Neural cell (in vitro differentiated cells): Measurements from ENCODE around the gene RNF215. TPM values are rescaled to one million over a fixed set of nuclear protein-coding genes. Genes with fewer than 3 reads are reported as not detected.

ENCODE experiments used
- H2AFZ ChIP-seq: fragments of 200-600, 300-800 bp; sonication (generic), shearing (Covaris generic); 2 replicates; pipeline ENCODE4 v1.6.0; 2014; ENCODE audit warnings: low read depth, mild to moderate bottlenecking, antibody characterized with exemption, low read length, moderate library complexity
- H3F3A ChIP-seq: fragments of 200-600 bp; shearing (Covaris generic); 2 replicates; pipeline ENCODE4 v1.6.1; 2016; ENCODE audit warnings: mild to moderate bottlenecking, moderate library complexity, mixed read lengths, antibody characterized with exemption, low read length; ENCODE audit not compliant: insufficient read depth, poor library complexity, severe bottlenecking
- H3K27ac ChIP-seq: fragments of 200-600, 300-800 bp; sonication (generic), shearing (Covaris generic); 2 replicates; pipeline ENCODE4 v1.5.1; 2014; ENCODE audit warnings: mild to moderate bottlenecking, low read length, moderate library complexity
- H3K27me3 ChIP-seq: fragments of 300-800, 200-600 bp; sonication (generic), shearing (Covaris generic); 2 replicates; pipeline ENCODE4 v1.6.0; 2014; ENCODE audit warnings: mild to moderate bottlenecking, low read depth, low read length, moderate library complexity; ENCODE audit not compliant: insufficient read depth
- H3K36me3 ChIP-seq: fragments of 300-800, 200-600 bp; sonication (generic), shearing (Covaris generic); 2 replicates; pipeline ENCODE4 v1.5.1; 2014; ENCODE audit warnings: mild to moderate bottlenecking, antibody characterized with exemption, low read length, moderate library complexity; ENCODE audit not compliant: insufficient read depth
- H3K4me2 ChIP-seq: fragments of 300-800, 200-600 bp; sonication (generic), shearing (Covaris generic); 2 replicates; pipeline ENCODE4 v1.6.0; 2014; ENCODE audit warnings: mild to moderate bottlenecking, low read length
- H3K4me3 ChIP-seq: fragments of 300-800, 200-600 bp; sonication (generic), shearing (Covaris generic); 2 replicates; pipeline ENCODE4 v1.5.1; 2014; ENCODE audit warnings: mild to moderate bottlenecking, low read length, moderate library complexity
- H3K79me2 ChIP-seq: fragments of 200-600 bp; shearing (Covaris generic); replicated peaks from 2 replicates; pipeline ENCODE4 v1.6.0; 2014; ENCODE audit warnings: mild to moderate bottlenecking, low read length, moderate library complexity; ENCODE audit not compliant: insufficient read depth
- H3K9ac ChIP-seq: fragments of 300-800, 200-600 bp; sonication (generic), shearing (Covaris generic); 2 replicates; pipeline ENCODE4 v1.6.1; 2016; ENCODE audit warnings: mild to moderate bottlenecking, low read length, mixed read lengths
- H3K9me2 ChIP-seq: fragments of 200-600 bp; shearing (Covaris generic); 2 replicates; pipeline ENCODE4 v1.6.1; 2016; ENCODE audit warnings: mild to moderate bottlenecking, low read length, mixed read lengths; ENCODE audit not compliant: insufficient read depth
- H3K9me3 ChIP-seq: fragments of 200-600, 300-800 bp; sonication (generic), shearing (Covaris generic); 2 replicates; pipeline ENCODE4 v1.6.1; 2016; ENCODE audit warnings: mild to moderate bottlenecking, mixed run types, low read length, moderate library complexity, mixed read lengths
- H4K20me1 ChIP-seq: fragments of 200-600 bp; shearing (Covaris generic); 2 replicates; pipeline ENCODE4 v1.6.1; 2016; ENCODE audit warnings: mild to moderate bottlenecking, mixed run types; ENCODE audit not compliant: insufficient read depth
- CTCF ChIP-seq: fragments of 450-650 bp; IDR thresholded peaks from 2 replicates; pipeline ENCODE4 v1.5.1; 2014; ENCODE audit warnings: antibody characterized with exemption, mild to moderate bottlenecking, moderate library complexity; ENCODE audit not compliant: poor library complexity, severe bottlenecking
- EP300 ChIP-seq: fragments of 450-650 bp; conservative IDR thresholded peaks from 2 replicates; pipeline ENCODE4 v1.6.1; 2014; ENCODE audit warnings: antibody characterized with exemption, mild to moderate bottlenecking, moderate library complexity; ENCODE audit not compliant: poor library complexity, severe bottlenecking
- EZH2 ChIP-seq: fragments of 200-600, 300-800 bp; shearing (Covaris generic), sonication (generic); IDR thresholded peaks from 2 replicates; pipeline ENCODE4 v1.6.1; 2014; ENCODE audit warnings: antibody characterized with exemption, low read length, borderline replicate concordance, mild to moderate bottlenecking; ENCODE audit not compliant: insufficient read depth, poor library complexity, severe bottlenecking
- MXI1 ChIP-seq: fragments of 450-650 bp; conservative IDR thresholded peaks from 2 replicates; pipeline ENCODE4 v1.6.1; 2014; ENCODE audit warnings: antibody characterized with exemption, mild to moderate bottlenecking; ENCODE audit not compliant: poor library complexity, severe bottlenecking
- POLR2AphosphoS5 ChIP-seq: IDR thresholded peaks from 2 replicates; pipeline ENCODE4 v1.6.1; 2012
- RAD21 ChIP-seq: fragments of 450-650 bp; conservative IDR thresholded peaks from 2 replicates; pipeline ENCODE4 v1.6.1; 2014; ENCODE audit warnings: antibody characterized with exemption, mild to moderate bottlenecking, moderate library complexity
- REST ChIP-seq: IDR thresholded peaks from 2 replicates; pipeline ENCODE4 v1.6.1; 2012; ENCODE audit warnings: borderline replicate concordance
- SMC3 ChIP-seq: fragments of 450-650 bp; conservative IDR thresholded peaks from 2 replicates; pipeline ENCODE4 v1.6.1; 2014; ENCODE audit warnings: antibody characterized with exemption, mild to moderate bottlenecking, moderate library complexity; ENCODE audit not compliant: poor library complexity
- TAF1 ChIP-seq: IDR thresholded peaks from 2 replicates; pipeline ENCODE4 v1.6.1; 2012; ENCODE audit warnings: low read depth
- polyA plus RNA-seq: library from polyadenylated mRNA; depleted of rRNA; stranded (reverse); fragments of >200 nt; gene quantifications from 2 replicates; pipeline ENCODE4 v1.2.3, GENCODE V29; 2014

RNF215 gene
- polyA plus RNA-seq, 1 donor from 2014 or later: 28.3 TPM

GRCh38 chr22:30385942-30386341 lies 1.3 kb downstream of the RNF215 start:
- Histone ChIP-seq H4K20me1 (no peaks in the 10 kb centered on the region), H3K9me3 (no peaks in the 10 kb centered on the region), H3K79me2 (no peaks in the 10 kb centered on the region), H3F3A (no peaks in the 10 kb centered on the region), H3K4me3 (no peak overlapping the region), H3K9ac (no peak overlapping the region), H3K36me3 (no peaks in the 10 kb centered on the region), H3K4me2 (no peak overlapping the region), H3K27ac (no peak overlapping the region), H3K9me2 (no peaks in the 10 kb centered on the region), H2AFZ (no peak overlapping the region), H3K27me3 (no peaks in the 10 kb centered on the region)
- TF ChIP-seq CTCF: no peak
- TF ChIP-seq MXI1: no peak
- no peak for TF ChIP-seq EP300

- Histone ChIP-seq H2AFZ (no peak overlapping the region), H3K79me2 (no peaks in the 10 kb centered on the region), H3F3A (no peaks in the 10 kb centered on the region), H4K20me1 (no peaks in the 10 kb centered on the region), H3K27ac (no peak overlapping the region), H3K4me3 (no peak overlapping the region), H3K9me3 (no peaks in the 10 kb centered on the region), H3K9ac (no peak overlapping the region), H3K9me2 (no peaks in the 10 kb centered on the region), H3K4me2 (no peak overlapping the region), H3K27me3 (no peaks in the 10 kb centered on the region), H3K36me3 (peaks cover 5% of the 10 kb centered on the region)
- TF ChIP-seq RAD21 (no peak), EZH2 (no peak), REST (no peak), POLR2AphosphoS5 (no peak), TAF1 (no peak), MXI1 (no peak), CTCF (no peak), EP300 (no peak), SMC3 (no peak)
These were observed 4.2 kb downstream of the RNF215 start for GRCh38 chr22:30383061-30383460.
